HepG2 (cell line): ENCODE data around the gene GTF2F1. TPM values are rescaled to one million over a fixed set of nuclear protein-coding genes. Genes with fewer than 3 reads are reported as not detected.

Experiments
- DMAP1 ChIP-seq: IDR thresholded peaks from 2 replicates; pipeline ENCODE4 v1.6.1; 2016
- HNRNPLL ChIP-seq: fragments of 200-400 bp; formaldehyde crosslinking; IDR thresholded peaks from 2 replicates; pipeline ENCODE4 v1.6.1; 2017; ENCODE audit warnings: mild to moderate bottlenecking, low read depth, low read length; ENCODE audit not compliant: poor library complexity, severe bottlenecking
- PAX8 ChIP-seq: sonication (generic); formaldehyde crosslinking; IDR thresholded peaks from 2 replicates; pipeline ENCODE4 v1.8.0; 2022; ENCODE audit warnings: mild to moderate bottlenecking, missing genetic modification reagents, borderline replicate concordance
- PHF8 ChIP-seq: sonication (generic); formaldehyde crosslinking; IDR thresholded peaks from 2 replicates; pipeline ENCODE4 v1.5.0; 2020; ENCODE audit warnings: missing genetic modification reagents
- SKIL ChIP-seq: sonication (generic); formaldehyde crosslinking; IDR thresholded peaks from 2 replicates; pipeline ENCODE4 v1.8.0; 2022; ENCODE audit warnings: missing genetic modification reagents, mild to moderate bottlenecking, moderate library complexity, borderline replicate concordance
- SPEN ChIP-seq: sonication (generic); formaldehyde crosslinking; IDR thresholded peaks from 2 replicates; pipeline ENCODE4 v1.5.1; 2020; ENCODE audit warnings: low read depth, mild to moderate bottlenecking, missing genetic modification reagents
- ZC3H4 ChIP-seq: sonication (generic); formaldehyde crosslinking; IDR thresholded peaks from 2 replicates; pipeline ENCODE4 v1.4.0; 2020; ENCODE audit warnings: missing genetic modification reagents, borderline replicate concordance
- ZNF761 ChIP-seq: sonication (generic); formaldehyde crosslinking; conservative IDR thresholded peaks from 2 replicates; pipeline ENCODE4 v1.4.0; 2020; ENCODE audit warnings: mild to moderate bottlenecking, missing genetic modification reagents
- ZNF782 ChIP-seq: sonication (generic); formaldehyde crosslinking; IDR thresholded peaks from 2 replicates; pipeline ENCODE4 v1.4.0; 2020; ENCODE audit warnings: missing genetic modification reagents, mild to moderate bottlenecking, borderline replicate concordance
- polyA plus RNA-seq, 8 experiments: library from polyadenylated mRNA; depleted of rRNA in 3 of 8; stranded (reverse) in 7 of 8; unstranded in 1 of 8; fragments of >200 nt; fragmentation: Illumina TruSeq in 4 of 8; extraction: Trizol in 4 of 8; gene quantifications; 2 replicates each; pipeline versions ENCODE4 v1.2.1 to v1.2.3, GENCODE V29; 2011 to 2016; ENCODE audit warnings: low read depth in 4 of 8, missing spikeins in 1 of 8, mixed read lengths in 1 of 8; ENCODE audit not compliant: insufficient read depth in 1 of 8
- total RNA-seq, 5 experiments: library from RNA; depleted of rRNA; stranded (reverse); fragments of >200 nt; fragmentation: Illumina TruSeq; extraction: Trizol; gene quantifications; 2 replicates each; pipeline ENCODE4 v1.2.3, GENCODE V29; 2016; ENCODE audit warnings: low read depth in 1 of 5
- TF ChIP-seq, protein P1 (sequence below): IDR thresholded peaks from 2 replicates; pipeline ENCODE4 v1.6.1; 2016; ENCODE audit warnings: mild to moderate bottlenecking, missing biosample characterization, missing genetic modification reagents
- TF ChIP-seq, protein P2 (sequence below): sonication (generic); formaldehyde crosslinking; IDR thresholded peaks from 2 replicates; pipeline ENCODE4 v1.5.1; 2020; ENCODE audit warnings: mild to moderate bottlenecking, missing genetic modification reagents, borderline replicate concordance
- TF ChIP-seq, protein P3 (sequence below): sonication (generic); formaldehyde crosslinking; conservative IDR thresholded peaks from 2 replicates; pipeline ENCODE4 v1.4.0; 2020; ENCODE audit warnings: missing genetic modification reagents

The GTF2F1 gene
- total and polyA plus RNA-seq, 2 of the 13 experiments (the other 11 are each of a cell fraction or from before 2014, with no cell fraction given), result 27.8 to 34.1 TPM

DNA sequence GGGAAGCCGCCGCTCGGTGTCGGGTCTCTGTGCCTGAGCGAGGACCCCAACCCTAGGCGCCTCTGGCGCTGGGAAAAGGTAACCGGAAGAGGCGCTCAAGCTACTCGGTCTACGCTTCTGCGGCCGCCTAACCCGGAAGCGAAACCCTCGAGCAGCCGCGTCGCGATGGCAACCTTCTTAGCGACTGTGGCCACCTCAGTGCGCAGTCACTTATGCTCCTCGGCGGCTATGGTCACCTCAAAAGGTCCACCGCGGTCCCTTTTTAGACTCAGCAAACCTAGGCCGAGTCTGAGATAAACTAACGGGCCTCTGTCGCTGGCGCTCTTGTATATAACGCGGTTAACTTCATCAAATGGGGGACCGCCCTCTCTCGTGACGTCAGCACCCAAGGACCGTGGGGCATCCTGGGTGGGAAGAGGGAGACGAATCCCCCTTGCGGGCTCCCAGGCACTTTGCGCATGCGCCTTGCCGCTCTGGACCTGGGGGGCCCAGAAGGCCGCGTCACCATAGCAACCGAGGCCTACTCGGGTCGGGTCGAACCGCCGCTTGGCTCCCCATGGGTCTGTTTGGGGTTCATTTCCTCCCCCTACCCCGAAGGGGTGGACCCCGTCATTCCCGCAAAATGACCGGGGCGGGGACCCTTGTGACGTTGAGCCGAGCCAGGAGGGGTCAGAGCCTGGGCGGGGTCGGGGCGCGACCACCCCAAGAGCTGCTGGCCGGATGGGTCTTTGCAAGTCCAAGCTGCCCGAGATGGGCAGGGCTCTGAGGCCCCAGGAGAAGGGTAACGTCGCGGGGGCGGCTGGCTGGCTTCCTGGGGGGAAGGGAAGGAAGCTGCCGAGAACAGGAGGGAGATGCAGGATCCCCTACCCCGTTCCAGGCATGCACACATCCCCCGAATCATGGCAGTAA is at the start of gene GTF2F1 (continued):
- TF ChIP-seq, protein P1, sequence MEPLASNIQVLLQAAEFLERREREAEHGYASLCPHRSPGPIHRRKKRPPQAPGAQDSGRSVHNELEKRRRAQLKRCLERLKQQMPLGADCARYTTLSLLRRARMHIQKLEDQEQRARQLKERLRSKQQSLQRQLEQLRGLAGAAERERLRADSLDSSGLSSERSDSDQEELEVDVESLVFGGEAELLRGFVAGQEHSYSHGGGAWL, result no peak
- TF ChIP-seq SPEN (CRISPR knock-in tag), result peak; percentile 9; the same call in 1 of the 2 replicates
- peak; percentile 46; the same call in 1 of the 2 replicates for TF ChIP-seq DMAP1 (CRISPR knock-in tag)
- TF ChIP-seq, protein P2, sequence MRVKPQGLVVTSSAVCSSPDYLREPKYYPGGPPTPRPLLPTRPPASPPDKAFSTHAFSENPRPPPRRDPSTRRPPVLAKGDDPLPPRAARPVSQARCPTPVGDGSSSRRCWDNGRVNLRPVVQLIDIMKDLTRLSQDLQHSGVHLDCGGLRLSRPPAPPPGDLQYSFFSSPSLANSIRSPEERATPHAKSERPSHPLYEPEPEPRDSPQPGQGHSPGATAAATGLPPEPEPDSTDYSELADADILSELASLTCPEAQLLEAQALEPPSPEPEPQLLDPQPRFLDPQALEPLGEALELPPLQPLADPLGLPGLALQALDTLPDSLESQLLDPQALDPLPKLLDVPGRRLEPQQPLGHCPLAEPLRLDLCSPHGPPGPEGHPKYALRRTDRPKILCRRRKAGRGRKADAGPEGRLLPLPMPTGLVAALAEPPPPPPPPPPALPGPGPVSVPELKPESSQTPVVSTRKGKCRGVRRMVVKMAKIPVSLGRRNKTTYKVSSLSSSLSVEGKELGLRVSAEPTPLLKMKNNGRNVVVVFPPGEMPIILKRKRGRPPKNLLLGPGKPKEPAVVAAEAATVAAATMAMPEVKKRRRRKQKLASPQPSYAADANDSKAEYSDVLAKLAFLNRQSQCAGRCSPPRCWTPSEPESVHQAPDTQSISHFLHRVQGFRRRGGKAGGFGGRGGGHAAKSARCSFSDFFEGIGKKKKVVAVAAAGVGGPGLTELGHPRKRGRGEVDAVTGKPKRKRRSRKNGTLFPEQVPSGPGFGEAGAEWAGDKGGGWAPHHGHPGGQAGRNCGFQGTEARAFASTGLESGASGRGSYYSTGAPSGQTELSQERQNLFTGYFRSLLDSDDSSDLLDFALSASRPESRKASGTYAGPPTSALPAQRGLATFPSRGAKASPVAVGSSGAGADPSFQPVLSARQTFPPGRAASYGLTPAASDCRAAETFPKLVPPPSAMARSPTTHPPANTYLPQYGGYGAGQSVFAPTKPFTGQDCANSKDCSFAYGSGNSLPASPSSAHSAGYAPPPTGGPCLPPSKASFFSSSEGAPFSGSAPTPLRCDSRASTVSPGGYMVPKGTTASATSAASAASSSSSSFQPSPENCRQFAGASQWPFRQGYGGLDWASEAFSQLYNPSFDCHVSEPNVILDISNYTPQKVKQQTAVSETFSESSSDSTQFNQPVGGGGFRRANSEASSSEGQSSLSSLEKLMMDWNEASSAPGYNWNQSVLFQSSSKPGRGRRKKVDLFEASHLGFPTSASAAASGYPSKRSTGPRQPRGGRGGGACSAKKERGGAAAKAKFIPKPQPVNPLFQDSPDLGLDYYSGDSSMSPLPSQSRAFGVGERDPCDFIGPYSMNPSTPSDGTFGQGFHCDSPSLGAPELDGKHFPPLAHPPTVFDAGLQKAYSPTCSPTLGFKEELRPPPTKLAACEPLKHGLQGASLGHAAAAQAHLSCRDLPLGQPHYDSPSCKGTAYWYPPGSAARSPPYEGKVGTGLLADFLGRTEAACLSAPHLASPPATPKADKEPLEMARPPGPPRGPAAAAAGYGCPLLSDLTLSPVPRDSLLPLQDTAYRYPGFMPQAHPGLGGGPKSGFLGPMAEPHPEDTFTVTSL (CRISPR knock-in tag), result no peak; the same call in 1 of the 2 replicates
- no peak for TF ChIP-seq PAX8 (CRISPR knock-in tag)
- no peak for TF ChIP-seq SKIL (CRISPR knock-in tag)
- peak; percentile 63 for TF ChIP-seq HNRNPLL
- TF ChIP-seq PHF8 (CRISPR knock-in tag), result peak; percentile 82
- no peak for TF ChIP-seq ZC3H4 (CRISPR knock-in tag)
- TF ChIP-seq ZNF761 (CRISPR knock-in tag), result no peak; the same call in 1 of the 2 replicates
- TF ChIP-seq ZNF782 (CRISPR knock-in tag), result no peak
- TF ChIP-seq, protein P3, sequence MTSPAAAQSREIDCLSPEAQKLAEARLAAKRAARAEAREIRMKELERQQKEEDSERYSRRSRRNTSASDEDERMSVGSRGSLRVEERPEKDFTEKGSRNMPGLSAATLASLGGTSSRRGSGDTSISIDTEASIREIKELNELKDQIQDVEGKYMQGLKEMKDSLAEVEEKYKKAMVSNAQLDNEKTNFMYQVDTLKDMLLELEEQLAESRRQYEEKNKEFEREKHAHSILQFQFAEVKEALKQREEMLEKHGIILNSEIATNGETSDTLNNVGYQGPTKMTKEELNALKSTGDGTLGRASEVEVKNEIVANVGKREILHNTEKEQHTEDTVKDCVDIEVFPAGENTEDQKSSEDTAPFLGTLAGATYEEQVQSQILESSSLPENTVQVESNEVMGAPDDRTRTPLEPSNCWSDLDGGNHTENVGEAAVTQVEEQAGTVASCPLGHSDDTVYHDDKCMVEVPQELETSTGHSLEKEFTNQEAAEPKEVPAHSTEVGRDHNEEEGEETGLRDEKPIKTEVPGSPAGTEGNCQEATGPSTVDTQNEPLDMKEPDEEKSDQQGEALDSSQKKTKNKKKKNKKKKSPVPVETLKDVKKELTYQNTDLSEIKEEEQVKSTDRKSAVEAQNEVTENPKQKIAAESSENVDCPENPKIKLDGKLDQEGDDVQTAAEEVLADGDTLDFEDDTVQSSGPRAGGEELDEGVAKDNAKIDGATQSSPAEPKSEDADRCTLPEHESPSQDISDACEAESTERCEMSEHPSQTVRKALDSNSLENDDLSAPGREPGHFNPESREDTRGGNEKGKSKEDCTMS (CRISPR knock-in tag), result no peak
- TF ChIP-seq, all 625 proteins: peak for 174
